ENCODE results near the gene OVCH2. TPM values are rescaled to one million over a fixed set of nuclear protein-coding genes. Genes with fewer than 3 reads are reported as not detected.
"Not testable (repeated sequence)": the region's sequence is repeated elsewhere in the genome, so short reads cannot be mapped to it uniquely, and the experiment has no call there.

The OVCH2 gene, protein sequence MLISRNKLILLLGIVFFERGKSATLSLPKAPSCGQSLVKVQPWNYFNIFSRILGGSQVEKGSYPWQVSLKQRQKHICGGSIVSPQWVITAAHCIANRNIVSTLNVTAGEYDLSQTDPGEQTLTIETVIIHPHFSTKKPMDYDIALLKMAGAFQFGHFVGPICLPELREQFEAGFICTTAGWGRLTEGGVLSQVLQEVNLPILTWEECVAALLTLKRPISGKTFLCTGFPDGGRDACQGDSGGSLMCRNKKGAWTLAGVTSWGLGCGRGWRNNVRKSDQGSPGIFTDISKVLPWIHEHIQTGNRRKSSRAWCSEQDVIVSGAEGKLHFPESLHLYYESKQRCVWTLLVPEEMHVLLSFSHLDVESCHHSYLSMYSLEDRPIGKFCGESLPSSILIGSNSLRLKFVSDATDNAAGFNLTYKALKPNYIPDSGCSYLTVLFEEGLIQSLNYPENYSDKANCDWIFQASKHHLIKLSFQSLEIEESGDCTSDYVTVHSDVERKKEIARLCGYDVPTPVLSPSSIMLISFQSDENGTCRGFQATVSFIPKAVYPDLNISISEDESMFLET
- not detected in 2 replicates for polyA plus RNA-seq
- polyA minus RNA-seq, result not detected in 2 replicates

- H3K4me2 ChIP-seq (ENCODE audit: low read length), result no peak within 1 kb of the TSS
- TF ChIP-seq, protein P1, sequence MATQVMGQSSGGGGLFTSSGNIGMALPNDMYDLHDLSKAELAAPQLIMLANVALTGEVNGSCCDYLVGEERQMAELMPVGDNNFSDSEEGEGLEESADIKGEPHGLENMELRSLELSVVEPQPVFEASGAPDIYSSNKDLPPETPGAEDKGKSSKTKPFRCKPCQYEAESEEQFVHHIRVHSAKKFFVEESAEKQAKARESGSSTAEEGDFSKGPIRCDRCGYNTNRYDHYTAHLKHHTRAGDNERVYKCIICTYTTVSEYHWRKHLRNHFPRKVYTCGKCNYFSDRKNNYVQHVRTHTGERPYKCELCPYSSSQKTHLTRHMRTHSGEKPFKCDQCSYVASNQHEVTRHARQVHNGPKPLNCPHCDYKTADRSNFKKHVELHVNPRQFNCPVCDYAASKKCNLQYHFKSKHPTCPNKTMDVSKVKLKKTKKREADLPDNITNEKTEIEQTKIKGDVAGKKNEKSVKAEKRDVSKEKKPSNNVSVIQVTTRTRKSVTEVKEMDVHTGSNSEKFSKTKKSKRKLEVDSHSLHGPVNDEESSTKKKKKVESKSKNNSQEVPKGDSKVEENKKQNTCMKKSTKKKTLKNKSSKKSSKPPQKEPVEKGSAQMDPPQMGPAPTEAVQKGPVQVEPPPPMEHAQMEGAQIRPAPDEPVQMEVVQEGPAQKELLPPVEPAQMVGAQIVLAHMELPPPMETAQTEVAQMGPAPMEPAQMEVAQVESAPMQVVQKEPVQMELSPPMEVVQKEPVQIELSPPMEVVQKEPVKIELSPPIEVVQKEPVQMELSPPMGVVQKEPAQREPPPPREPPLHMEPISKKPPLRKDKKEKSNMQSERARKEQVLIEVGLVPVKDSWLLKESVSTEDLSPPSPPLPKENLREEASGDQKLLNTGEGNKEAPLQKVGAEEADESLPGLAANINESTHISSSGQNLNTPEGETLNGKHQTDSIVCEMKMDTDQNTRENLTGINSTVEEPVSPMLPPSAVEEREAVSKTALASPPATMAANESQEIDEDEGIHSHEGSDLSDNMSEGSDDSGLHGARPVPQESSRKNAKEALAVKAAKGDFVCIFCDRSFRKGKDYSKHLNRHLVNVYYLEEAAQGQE (IDR thresholded peaks at IDR 0.05; ENCODE audit: borderline replicate concordance), result no peak
- TF ChIP-seq EZH2 (IDR thresholded peaks at IDR 0.05; ENCODE audit: borderline replicate concordance, insufficient read depth, low read length, poor library complexity, severe bottlenecking) (no peak), POLR2AphosphoS5 (IDR thresholded peaks at IDR 0.05) (no peak), SMC3 (conservative IDR thresholded peaks at IDR 0.05; ENCODE audit: poor library complexity) (no peak), TAF1 (IDR thresholded peaks at IDR 0.05; ENCODE audit: low read depth) (no peak), MXI1 (conservative IDR thresholded peaks at IDR 0.05; ENCODE audit: poor library complexity, severe bottlenecking) (no peak)
- TF ChIP-seq, protein P2, sequence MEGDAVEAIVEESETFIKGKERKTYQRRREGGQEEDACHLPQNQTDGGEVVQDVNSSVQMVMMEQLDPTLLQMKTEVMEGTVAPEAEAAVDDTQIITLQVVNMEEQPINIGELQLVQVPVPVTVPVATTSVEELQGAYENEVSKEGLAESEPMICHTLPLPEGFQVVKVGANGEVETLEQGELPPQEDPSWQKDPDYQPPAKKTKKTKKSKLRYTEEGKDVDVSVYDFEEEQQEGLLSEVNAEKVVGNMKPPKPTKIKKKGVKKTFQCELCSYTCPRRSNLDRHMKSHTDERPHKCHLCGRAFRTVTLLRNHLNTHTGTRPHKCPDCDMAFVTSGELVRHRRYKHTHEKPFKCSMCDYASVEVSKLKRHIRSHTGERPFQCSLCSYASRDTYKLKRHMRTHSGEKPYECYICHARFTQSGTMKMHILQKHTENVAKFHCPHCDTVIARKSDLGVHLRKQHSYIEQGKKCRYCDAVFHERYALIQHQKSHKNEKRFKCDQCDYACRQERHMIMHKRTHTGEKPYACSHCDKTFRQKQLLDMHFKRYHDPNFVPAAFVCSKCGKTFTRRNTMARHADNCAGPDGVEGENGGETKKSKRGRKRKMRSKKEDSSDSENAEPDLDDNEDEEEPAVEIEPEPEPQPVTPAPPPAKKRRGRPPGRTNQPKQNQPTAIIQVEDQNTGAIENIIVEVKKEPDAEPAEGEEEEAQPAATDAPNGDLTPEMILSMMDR (IDR thresholded peaks at IDR 0.05; ENCODE audit: poor library complexity, severe bottlenecking), result no peak
- no peak within 1 kb of the TSS for H3K27ac ChIP-seq (ENCODE audit: low read length)
- H3F3A ChIP-seq (ENCODE audit: insufficient read depth, low read length, poor library complexity, severe bottlenecking), result no peaks in the 10 kb centered on the region
- H3K9ac ChIP-seq (ENCODE audit: low read length), result no peak within 1 kb of the TSS
- no peak within 1 kb of the TSS for H2AFZ ChIP-seq (ENCODE audit: low read depth, low read length)
- no peaks in the 10 kb centered on the region for H3K27me3 ChIP-seq (ENCODE audit: insufficient read depth, low read depth, low read length)
- no peaks in the 10 kb centered on the region for H3K9me2 ChIP-seq (ENCODE audit: insufficient read depth, low read length)
- no peaks in the 10 kb centered on the region for H3K79me2 ChIP-seq (replicated peaks; ENCODE audit: insufficient read depth, low read length)
- no peaks in the 10 kb centered on the region for H3K36me3 ChIP-seq (ENCODE audit: insufficient read depth, low read length)
- no peaks in the 10 kb centered on the region for H3K9me3 ChIP-seq (ENCODE audit: low read length)
- H3K4me3 ChIP-seq (ENCODE audit: low read length), result no peak within 1 kb of the TSS
- peaks cover 4% of the 10 kb centered on the region for H4K20me1 ChIP-seq (ENCODE audit: insufficient read depth)
These were observed at the start of gene OVCH2 for GRCh38 chr11:7706377-7706776. Gene OVCH2, minus strand, starts transcription at chr11:7706477. Its CDS starts 83 bp downstream, at chr11:7706394.

DNA sequence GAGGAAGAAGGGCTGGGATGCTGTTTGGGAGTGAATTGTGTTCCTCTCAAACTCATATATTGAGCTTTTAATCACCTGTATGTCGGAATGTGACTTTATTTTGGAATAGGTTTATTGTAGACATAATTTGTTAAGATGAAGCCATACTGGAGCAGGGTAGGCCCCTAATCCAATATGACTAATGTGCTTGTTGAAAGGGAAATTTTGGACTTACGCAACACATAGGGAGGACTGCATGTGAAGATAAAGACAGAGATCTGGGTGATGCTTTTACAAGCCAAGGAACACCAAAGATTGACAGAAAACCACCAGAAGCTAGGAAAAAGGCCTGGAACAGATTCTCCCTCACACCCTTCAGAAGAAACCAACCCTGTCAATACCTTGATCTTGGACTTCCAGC, 43.2 kb upstream of the OVCH2 start:
- H3K9me2 ChIP-seq (ENCODE audit: insufficient read depth, low read length), result no peaks in the 10 kb centered on the region
- H3K27me3 ChIP-seq (ENCODE audit: insufficient read depth, low read depth, low read length), result no peaks in the 10 kb centered on the region
- TF ChIP-seq, protein P2 (IDR thresholded peaks at IDR 0.05; ENCODE audit: poor library complexity, severe bottlenecking), result no peak
- TF ChIP-seq, protein P1 (IDR thresholded peaks at IDR 0.05; ENCODE audit: borderline replicate concordance), result no peak
- H3K36me3 ChIP-seq (ENCODE audit: insufficient read depth, low read length), result no peaks in the 10 kb centered on the region
- H3K4me2 ChIP-seq (ENCODE audit: low read length), result no peak overlapping the region
- H3K9me3 ChIP-seq (ENCODE audit: low read length), result no peaks in the 10 kb centered on the region
- no peak overlapping the region for H2AFZ ChIP-seq (ENCODE audit: low read depth, low read length)
- H4K20me1 ChIP-seq (ENCODE audit: insufficient read depth), result no peaks in the 10 kb centered on the region
- H3K9ac ChIP-seq (ENCODE audit: low read length), result no peak overlapping the region
- no peaks in the 10 kb centered on the region for H3K79me2 ChIP-seq (replicated peaks; ENCODE audit: insufficient read depth, low read length)
- no peak overlapping the region for H3K4me3 ChIP-seq (ENCODE audit: low read length)
- H3K27ac ChIP-seq (ENCODE audit: low read length), result no peak overlapping the region
- no peaks in the 10 kb centered on the region for H3F3A ChIP-seq (ENCODE audit: insufficient read depth, low read length, poor library complexity, severe bottlenecking)

DNA sequence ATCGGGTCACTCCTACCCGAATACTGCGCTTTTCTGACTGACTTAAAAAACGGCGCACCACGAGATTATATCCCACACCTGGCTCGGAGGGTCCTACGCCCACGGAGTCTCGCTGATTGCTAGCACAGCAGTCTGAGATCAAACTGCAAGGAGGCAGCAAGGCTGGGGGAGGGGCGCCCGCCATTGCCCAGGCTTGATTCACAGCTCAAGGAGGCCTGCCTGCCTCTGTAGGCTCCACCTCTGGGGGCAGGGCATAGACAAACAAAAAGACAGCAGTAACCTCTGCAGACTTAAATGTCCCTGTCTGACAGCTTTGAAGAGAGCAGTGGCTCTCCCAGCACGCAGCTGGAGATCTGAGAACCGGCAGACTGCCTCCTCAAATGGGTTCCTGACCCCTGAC, 28.5 kb upstream of the OVCH2 start:
- not testable (repeated sequence) for H3K27me3 ChIP-seq (ENCODE audit: insufficient read depth, low read depth, low read length); H4K20me1 ChIP-seq (ENCODE audit: insufficient read depth); H3F3A ChIP-seq (ENCODE audit: insufficient read depth, low read length, poor library complexity, severe bottlenecking); H3K9me2 ChIP-seq (ENCODE audit: insufficient read depth, low read length); H3K36me3 ChIP-seq (ENCODE audit: insufficient read depth, low read length); H2AFZ ChIP-seq (ENCODE audit: low read depth, low read length); H3K79me2 ChIP-seq (replicated peaks; ENCODE audit: insufficient read depth, low read length); H3K27ac ChIP-seq (ENCODE audit: low read length); H3K9me3 ChIP-seq (ENCODE audit: low read length); H3K9ac ChIP-seq (ENCODE audit: low read length); H3K4me3 ChIP-seq (ENCODE audit: low read length); H3K4me2 ChIP-seq (ENCODE audit: low read length)
